HG03442 (cell line): ENCODE results near the gene MMAB.
"Not testable (repeated sequence)": the region's sequence is repeated elsewhere in the genome, so short reads cannot be mapped to it uniquely, and the experiment has no call there.

Experiments used
- ATAC-seq: cut with Tn5 transposase; IDR thresholded peaks from one replicate; pipeline ENCODE4 v1.9.1; 2021; ENCODE audit warnings: mild to moderate bottlenecking, moderate library complexity; ENCODE audit not compliant: unreplicated experiment

MMAB gene

DNA sequence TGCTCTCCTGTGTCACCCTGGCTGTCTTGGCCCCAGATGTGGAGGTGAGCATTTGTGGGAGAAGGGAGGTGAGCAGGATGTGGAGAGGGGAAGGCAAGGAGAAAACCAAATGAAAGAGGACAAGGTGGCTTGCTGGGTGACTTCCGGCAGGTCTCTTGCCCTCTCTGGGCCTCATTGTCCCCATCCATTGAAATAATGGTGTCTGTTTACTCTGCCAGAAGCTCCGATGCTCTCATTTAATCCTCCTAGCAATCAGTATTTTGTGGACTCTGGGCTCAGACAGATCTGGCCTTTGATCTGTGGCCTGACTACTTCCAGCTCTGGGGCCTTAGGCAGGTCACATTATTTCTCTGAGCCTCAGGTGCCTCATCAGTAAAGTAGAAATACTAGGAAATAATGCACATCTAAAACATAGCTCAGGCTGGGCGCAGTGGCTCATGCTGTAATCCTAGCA lies 30.9 kb upstream of the MMAB start:
- no peak for ATAC-seq

DNA sequence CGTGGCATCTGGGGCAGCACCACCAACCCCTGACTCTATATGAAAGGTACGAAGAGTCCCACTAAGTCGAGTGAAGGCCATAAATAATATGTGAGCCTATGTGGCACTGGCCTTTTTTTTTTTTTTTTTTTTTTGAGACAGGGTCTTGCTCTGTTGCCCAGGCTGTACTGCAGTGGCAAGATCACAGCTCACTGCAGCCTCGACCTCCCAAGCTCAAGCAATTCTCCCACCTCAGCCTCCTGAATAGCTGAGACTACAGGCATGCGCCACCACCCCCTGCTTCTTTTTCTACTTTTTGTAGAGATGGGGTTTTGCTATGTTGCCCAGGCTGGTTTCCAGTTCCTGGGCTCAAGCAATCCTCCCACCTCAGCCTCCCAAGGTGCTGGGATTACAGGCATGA lies 28.8 kb upstream of the MMAB start:
- not testable (repeated sequence) for ATAC-seq

DNA sequence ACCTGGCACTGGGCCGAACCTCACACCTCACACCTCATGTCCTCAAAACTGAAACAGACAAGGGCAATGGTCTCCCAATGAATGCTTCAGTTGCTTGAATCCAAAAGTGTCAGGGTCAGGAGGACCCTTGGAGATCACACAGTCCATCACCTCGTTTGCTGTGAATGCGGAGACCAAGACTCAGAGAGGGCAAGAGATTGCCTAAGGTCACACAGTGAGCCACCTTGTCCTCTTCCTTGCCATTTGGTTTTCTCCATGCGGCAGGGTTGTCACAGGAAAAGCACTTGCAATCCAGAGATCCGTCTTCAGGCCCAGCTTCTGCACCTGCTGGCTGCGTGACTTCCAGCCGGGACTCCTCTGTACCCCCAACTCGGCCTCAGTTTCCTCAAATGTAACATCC lies 28.3 kb upstream of the MMAB start:
- no peak for ATAC-seq

DNA sequence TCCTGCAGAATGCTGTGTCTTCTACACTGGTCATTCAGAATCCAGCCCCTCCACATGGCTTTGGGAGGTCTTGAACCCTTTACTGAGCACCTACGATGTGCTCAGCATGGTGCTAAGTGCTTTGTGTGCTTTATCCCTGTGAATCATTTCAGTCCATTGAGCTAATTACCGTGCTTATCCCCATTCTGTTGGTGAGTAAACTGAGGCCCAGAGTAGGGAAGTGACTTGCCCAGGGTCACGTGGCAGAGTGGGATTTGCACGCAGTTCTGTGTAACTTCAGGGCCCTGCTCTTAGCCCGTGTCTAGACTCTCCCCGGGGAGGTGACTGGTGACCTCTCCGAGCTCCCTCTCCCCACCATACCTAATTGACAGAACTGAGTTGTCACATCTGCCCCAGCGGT lies 27.7 kb upstream of the MMAB start:
- ATAC-seq, result no peak

DNA sequence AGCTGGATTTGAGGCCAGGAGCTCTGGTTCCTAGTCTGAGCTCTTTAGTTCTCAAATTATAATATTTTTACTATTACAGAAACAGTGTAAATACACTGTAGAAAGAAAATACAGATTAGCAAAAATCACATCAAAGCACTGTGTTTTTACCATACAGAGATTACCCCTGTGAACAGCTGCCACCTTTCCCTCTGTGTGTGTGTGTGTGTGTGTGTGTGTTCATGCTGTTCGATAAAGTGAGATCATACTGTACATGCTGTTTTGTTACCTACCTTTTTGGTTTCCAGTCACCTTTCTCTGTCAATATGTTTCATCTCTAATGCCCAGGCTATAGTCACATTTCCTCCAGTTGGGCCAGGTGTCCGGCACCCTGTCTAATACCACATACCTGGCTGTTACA lies 27.2 kb upstream of the MMAB start:
- ATAC-seq, result no peak

DNA sequence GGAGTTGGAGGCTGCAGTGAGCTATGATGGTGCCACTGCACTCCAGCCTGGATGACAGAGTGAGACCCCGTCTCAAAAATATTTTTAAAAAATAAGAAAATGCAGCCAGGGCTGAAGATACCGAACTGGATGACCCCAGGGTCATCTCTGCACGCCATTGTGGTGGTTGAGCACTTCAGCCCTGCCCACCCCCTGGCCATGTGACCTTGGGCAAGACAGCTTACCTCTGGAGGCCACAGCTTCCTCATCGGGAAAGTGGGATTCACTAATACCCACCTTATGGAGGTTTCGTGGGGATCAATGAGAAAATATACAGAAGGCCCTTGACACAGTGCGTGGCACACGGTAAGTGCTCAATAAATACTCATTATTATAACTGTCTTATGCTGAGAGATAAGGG lies 25.8 kb upstream of the MMAB start:
- no peak for ATAC-seq

DNA sequence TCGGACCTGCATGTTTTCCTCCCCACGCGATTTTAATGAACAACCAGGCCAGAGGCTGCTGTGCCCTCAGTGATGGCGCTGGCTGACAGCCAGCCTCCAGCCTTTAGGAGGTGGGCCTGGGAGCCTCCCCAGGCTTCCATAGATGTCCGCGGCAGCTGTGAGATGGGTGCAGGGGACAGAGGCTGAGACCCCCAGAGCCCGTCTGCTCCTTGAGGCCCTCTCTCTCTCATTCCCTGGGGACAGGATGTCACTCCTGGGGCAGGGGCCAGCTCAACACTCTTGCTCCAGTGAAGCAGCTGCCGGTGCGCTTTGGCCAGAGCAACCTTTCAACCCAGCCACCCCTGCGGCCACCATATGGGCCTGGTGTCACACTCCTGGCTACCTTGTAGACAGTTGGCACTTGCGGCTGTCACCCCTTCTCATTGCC lies 25.1 kb upstream of the MMAB start:
- ATAC-seq, result no peak

DNA sequence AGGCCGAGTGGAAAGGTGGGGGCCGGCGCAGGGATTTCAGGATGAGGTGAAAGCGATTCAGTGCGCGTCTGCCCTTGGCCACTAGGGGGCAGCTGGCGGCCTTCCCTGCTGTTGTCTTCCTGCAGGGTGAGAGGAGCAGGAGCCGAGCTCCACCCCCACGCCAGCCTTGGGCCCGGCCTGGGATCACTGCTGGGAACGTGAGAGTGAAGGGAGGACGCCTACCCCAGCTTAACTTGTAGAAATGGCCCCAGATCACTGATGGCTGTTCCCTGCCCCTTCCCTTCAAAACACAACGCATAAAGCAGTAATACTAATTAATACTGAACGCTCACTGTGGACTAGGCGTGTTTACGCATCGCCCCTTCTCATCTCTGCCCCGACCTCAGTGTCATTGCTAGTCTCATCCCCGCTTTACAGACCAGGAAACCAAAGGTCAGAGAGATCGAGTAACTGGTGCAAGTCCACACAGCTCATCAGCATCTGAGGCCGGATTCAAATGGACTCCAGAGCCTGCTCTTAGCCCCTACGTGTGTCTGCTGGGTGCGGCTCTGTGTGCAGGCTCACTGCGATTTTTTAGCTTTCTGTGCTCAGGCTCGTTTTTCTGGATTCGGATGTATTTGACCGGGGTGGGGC lies 24.6 kb upstream of the MMAB start:
- ATAC-seq, result no peak

DNA sequence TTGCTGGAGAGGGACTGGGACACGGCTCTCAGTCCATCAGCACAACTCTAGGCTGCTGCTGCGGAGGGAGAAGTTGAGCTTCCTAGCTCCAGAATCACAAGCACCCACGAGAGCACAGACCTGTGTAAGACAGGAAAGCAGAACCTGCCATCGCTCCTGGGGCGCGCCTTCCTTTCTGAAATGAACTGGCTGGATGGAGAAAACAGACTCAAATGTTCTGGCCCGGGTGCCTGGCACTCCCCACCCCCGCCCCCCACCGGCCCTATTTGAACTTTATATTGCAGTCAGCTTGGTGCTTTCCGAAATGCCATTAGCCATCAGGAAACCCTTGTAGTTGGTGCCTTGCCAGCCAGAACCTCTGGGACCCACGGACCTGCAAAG lies 24.1 kb upstream of the MMAB start:
- ATAC-seq, result no peak

DNA sequence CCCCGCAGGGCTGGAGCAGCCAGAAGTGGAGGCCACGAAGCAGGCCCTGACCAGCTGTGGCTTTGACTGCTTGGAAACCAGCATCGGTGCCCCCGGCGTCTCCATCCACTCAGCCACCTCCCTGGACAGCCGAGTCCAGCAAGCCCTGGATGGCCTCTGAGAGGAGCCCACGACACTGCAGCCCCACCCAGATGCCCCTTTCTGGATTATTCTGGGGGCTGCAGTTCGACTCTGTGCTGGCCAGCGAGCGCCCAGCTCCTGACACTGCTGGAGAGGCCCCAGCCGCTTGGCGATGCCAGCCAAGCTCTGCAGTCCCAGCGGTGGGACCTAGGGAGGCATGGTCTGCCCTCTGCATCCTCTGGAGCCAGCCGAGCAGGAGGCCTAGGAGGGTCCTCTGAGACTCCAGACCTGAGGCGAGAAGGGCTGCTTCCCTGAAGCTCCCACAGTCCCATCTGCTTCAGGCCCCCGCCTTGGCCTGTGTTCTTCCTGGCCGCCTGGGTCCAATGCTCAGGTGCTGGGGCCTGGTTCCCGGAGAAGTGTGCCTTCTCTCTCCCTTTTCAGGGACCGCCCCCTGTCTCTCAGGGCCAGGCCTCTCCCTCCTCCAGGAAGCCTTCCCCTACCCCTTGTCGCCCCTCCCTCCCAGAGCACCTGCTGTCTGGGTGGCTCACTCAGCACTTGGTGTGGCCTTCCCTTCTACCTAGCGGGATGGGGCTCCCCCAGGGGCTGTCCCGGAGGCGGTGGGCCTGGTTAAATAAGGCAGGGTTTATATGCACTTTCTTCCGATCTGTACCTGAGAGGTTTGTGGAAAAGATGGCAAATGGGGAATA lies 23.3 kb upstream of the MMAB start:
- no peak for ATAC-seq

DNA sequence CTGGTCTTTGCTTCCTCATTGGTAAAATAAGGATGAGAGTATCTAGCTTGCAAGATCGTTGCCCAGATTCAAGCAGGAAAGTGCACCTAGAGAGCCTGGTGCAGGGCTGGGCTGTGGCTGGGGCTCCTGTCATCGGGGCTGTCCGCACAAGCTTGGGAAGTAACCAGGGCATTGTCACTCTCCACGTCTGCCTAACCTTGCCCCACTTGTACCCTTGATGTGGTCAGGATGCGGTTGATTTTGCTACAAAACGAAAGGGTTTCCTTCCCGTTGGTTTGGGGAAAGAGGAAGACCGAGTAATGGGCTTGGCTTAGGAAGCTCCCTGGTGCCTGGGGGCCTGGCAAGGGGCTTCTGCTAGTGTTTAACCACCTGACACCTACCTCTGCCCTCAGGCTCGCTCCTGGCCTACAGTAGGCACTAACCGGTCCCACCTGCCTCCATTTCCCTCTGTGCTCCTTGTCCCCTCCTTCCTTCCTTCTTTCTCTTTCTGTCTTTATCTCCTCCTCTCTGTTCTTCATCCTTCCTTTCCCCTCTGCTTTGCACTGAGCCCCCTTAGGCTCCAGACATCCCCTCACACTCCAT lies 22.1 kb upstream of the MMAB start:
- no peak for ATAC-seq

DNA sequence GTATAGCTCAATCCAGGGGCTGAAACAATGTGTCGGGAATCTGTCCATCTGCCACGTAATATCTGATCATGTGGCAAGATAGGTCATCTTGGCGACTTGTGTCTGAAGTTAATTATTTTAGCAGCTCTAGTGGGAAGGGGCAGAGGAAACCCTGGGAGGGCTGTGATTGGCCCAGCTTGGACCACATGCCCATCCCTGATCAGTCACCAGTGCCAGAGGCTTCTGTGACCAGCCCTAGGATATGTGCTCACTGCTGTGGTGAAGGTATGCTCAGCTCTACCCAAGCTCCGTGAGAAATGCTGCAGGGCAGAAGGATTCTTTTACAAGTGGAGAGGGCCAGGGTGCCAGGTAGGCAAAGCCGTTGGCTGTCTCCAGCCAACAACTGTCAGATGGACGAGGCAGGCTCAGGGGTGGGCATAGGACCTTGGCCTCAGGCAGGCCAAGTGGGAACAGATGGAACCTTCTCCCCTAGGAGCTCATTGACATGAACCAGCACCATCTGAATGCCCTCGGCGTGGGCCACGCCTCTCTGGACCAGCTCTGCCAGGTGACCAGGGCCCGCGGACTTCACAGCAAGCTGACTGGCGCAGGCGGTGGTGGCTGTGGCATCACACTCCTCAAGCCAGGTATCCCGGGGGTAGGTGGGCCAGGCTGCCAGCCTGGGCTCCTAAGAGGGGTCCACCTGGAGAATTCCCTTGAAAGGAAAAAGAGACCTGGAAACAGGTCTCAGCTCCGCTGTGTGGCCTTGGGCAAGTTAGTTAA lies 21.4 kb upstream of the MMAB start:
- no peak for ATAC-seq

DNA sequence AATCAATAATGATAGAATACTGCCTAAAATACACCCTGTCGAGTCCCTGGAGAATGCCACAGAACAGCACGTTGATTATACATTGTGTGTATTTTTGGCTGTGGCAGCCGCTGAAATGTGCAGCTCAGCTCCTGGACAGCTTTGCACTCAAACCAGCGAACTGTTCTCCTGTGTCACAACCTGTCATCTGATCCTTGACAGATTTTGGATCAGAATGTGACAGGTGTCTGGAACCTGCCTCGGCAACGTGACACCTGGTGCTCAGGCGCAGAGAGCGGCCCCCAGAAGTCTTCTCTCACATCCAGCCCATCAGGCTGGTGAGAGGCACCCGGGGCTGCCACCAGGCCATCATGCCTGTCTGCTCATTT lies 19.6 kb upstream of the MMAB start:
- no peak for ATAC-seq

DNA sequence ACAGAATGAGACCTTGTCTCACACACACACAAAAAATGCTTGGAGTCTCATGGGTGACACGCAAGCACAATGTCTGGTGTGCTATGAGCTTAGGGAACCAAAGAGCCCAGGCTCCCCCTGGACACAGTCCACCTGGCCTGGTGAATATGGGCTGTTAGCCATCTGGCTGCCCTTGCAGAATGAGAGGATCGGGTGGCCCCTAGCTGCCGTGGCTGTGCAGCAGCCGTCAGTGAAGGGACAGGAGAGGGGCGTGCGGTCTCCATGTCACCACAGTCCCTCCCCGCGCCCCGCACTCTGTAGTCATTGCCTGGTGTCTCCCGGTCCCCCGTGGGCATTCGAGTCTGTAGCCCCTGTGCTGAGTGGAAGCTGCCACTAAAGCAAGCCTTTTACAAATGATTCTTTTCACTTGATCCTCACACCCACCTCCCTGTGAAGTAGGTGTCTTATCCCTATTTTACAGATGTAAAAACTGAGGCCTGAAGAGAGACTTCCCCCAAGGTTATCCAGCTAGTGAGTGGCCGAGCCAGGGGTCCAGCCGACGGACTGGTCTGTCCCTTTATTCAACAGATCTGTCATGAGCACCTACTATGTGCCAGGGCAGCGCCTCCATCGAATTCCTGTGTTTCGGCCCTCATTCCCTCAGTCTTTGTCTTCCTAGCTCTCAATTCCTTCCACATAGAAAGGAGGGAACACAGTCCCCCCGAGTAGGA lies 19.0 kb upstream of the MMAB start:
- no peak for ATAC-seq

DNA sequence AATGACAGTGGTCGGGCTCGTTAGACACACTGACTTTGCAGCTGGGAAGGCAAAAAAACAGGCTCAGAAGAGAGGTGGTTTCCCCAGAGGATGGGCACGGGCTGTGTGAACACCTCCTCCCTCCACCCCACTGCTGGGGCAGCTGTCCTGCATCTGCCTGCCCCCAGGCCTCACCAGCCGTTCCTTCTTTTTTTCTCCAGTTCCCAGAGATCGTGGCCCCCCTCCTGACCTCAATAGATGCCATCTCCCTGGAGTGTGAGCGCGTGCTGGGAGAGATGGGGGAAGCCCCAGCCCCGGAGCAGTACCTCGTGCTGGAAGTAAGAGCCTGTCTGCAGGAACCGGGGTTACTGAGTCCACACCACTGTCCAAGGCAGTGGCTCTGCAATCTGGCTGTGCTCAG lies 17.7 kb upstream of the MMAB start:
- ATAC-seq, result no peak

DNA sequence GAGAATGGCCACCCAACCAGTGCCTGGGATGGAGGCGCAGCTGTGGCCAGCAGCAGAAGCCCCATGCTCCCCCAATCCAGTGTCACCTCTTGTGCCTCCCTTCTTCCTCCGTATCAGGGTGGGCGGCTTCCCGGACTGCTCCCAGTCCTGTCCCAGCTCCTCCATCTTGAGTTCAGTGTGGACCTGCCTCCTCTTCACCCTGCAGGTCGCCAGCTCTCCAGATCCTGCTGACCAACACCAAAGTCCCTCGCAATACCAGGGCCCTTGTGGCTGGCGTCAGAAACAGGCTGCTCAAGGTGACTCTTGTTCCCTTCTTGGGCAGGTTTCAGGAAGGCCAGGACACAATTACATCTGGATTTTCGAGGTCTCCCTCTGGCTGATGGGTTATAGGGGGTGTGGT lies 17.3 kb upstream of the MMAB start:
- no peak for ATAC-seq

DNA sequence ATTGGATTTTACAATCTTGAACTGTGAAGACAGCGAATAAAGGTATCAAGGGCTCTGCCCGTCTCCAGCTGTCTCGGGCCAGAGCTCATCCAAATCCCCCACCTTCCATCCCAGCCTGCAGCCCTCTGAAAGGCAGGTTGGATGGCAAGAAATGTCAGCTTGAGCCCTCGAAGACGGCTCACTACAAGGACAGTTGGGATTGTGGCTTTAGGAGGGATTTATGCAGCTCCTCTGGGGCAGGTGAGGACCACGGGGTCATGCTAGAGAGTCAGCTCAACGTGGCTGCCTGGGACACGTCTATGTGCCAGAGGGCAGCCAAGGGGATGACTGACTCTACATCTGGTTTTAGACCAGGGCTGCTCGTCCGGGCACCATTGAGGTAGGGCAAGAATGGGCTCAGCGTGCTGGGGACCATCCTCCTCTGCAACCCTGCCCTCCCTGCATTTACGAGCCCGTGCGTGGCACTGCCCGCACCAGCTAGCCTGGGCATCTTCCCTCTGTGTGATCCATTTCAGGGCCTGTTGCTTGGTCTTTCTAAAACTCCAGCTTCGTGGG lies 16.5 kb upstream of the MMAB start:
- no peak for ATAC-seq

DNA sequence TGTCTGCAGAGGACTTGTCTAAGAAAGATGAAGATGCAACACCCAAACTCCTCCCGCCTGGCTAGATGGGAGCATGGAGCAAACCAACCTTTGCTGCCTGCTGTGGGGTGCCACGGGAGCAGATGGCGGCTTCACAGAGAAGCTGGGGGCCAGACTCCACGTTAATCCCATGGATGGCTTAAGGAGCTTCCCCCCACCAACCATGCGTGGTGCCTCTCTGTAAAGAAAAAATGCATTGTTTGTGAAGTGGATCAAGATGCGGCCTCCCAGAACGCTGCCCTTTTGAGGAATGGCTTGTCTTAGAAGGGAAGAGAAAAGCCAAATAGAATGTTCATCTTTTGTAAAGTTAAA lies 15.9 kb upstream of the MMAB start:
- ATAC-seq, result no peak

DNA sequence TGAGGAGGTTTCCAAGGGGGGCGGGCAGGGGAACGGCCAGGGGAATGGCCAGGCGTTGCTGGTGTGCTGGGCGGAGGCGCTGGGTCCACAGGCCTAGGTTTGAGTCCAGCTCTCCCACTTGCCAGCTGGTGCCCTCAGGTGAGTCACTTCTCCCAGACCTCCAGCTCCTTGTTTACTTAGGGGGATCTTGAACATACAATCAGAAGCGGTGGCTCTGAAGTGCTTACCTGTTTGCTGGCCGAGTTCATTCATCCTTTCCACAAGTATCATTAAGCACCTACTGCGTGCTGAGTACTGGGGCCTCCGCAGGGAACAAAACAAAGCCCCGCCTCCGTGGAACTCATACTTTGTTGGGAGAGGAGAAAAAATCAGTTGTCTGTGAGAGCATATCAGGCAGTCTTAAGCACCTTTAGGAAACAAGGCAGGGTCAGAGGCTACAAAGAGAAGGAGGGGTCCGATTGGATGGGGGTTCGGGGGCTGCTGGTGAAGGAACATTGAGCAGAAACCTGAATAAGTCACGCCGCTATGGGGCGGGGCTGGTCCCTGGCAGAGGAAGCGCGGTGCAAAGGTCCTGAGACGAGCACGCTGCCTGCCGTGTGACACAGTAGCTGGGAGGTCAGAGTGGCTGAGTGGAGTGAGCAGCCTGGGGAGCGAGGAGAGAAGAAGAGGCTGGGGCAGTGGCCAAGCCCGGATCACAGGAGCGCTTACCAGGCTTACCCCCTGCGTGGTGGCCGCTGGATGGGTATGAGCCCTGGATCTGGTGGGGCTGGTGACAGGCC lies 15.3 kb upstream of the MMAB start:
- ATAC-seq, result no peak

DNA sequence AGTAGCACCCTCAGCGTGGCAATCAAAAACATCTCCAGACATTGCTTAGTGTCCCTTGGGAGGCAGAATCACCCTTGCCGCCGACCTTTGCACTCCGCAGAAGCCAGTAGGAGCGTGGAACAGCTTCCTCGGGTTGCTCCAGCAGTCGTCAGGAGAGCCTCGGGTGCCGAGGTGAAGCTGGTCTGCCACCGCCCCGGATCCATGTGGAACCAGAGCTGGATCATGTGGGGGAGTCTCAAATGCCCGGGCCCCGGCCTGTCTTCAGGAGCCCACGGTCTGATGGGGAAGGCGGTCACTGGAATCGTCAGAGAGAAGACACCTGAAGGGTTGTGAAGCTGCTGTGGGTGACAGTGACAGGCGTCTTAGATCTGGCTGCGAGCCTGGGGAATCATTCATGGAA lies 14.6 kb upstream of the MMAB start:
- ATAC-seq, result no peak
